CD14-positive monocyte (primary cell): ENCODE measurements around the gene HAND1. TPM values are rescaled to one million over a fixed set of nuclear protein-coding genes. Genes with fewer than 3 reads are reported as not detected.

Experiments used
- DNase-seq, 3 donors: peaks; one replicate each; pipeline ENCODE4 v3.0.0-alpha.2; 2011 to 2022
- H2AFZ ChIP-seq: 2 replicates; pipeline ENCODE4 v1.6.0; 2012; ENCODE audit warnings: mild to moderate bottlenecking, low read depth, low read length, inconsistent platforms; ENCODE audit not compliant: insufficient read depth, poor library complexity, severe bottlenecking
- H3K27ac ChIP-seq, 2 donors: 1 replicate in 1 of 2; 2 replicates in 1 of 2; pipeline ENCODE4 v1.5.1; 2012 to 2013; ENCODE audit warnings: low read length in 2 of 2, control low read depth in 1 of 2, inconsistent platforms in 1 of 2, low read depth in 1 of 2, mild to moderate bottlenecking in 1 of 2
- H3K27me3 ChIP-seq, 2 donors: one replicate each; pipeline versions ENCODE4 v1.6.0 to v1.6.1; 2011 to 2013; ENCODE audit warnings: low read length in 2 of 2; ENCODE audit not compliant: control insufficient read depth in 2 of 2, insufficient read depth in 2 of 2
- H3K36me3 ChIP-seq, 2 donors: replicated peaks in 1 of 2; 1 replicate in 1 of 2; 2 replicates in 1 of 2; pipeline versions ENCODE4 v1.5.1 to v1.6.1; 2012 to 2013; ENCODE audit warnings: low read length in 2 of 2, control low read depth in 1 of 2, inconsistent platforms in 1 of 2, mild to moderate bottlenecking in 1 of 2; ENCODE audit not compliant: insufficient read depth in 2 of 2, control insufficient read depth in 1 of 2
- H3K4me1 ChIP-seq, 2 donors: 1 replicate in 1 of 2; 2 replicates in 1 of 2; pipeline versions ENCODE4 v1.5.1 to v1.6.1; 2012 to 2013; ENCODE audit warnings: low read length in 2 of 2, control low read depth in 1 of 2, inconsistent platforms in 1 of 2, mild to moderate bottlenecking in 1 of 2, moderate library complexity in 1 of 2; ENCODE audit not compliant: insufficient read depth in 2 of 2, control insufficient read depth in 1 of 2
- H3K4me2 ChIP-seq: replicated peaks from 2 replicates; pipeline ENCODE3; 2012; ENCODE audit warnings: low read length, moderate library complexity, mild to moderate bottlenecking; ENCODE audit not compliant: poor library complexity, severe bottlenecking; ENCODE audit errors: extremely low read depth
- H3K4me3 ChIP-seq, 3 experiments: fragments of 200-600 bp in 1 of 3; sonication (generic) in 1 of 3; replicated peaks in 1 of 3; 1 replicate in 2 of 3; 2 replicates in 1 of 3; pipeline ENCODE4 v1.5.1; 2011 to 2013; ENCODE audit warnings: low read length in 3 of 3, mild to moderate bottlenecking in 3 of 3, control low read depth in 2 of 3, low read depth in 2 of 3, inconsistent platforms in 1 of 3, moderate library complexity in 1 of 3
- H3K79me2 ChIP-seq: 2 replicates; pipeline ENCODE4 v1.6.0; 2012; ENCODE audit warnings: mild to moderate bottlenecking, control low read depth, inconsistent platforms, low read length, moderate library complexity; ENCODE audit not compliant: insufficient read depth
- H3K9ac ChIP-seq: 2 replicates; pipeline ENCODE4 v1.6.0; 2017; ENCODE audit warnings: low read length, mild to moderate bottlenecking; ENCODE audit not compliant: insufficient read depth, poor library complexity, severe bottlenecking
- H3K9me3 ChIP-seq, 2 donors: replicated peaks in 1 of 2; 1 replicate in 1 of 2; 2 replicates in 1 of 2; pipeline versions ENCODE4 v1.5.1 to v1.6.1; 2012 to 2013; ENCODE audit warnings: low read length in 2 of 2, control low read depth in 1 of 2; ENCODE audit not compliant: control insufficient read depth in 1 of 2, insufficient read depth in 1 of 2
- H4K20me1 ChIP-seq: 2 replicates; pipeline ENCODE4 v1.6.0; 2012; ENCODE audit warnings: mild to moderate bottlenecking, low read length, control low read depth, moderate library complexity; ENCODE audit not compliant: insufficient read depth
- H3K27ac Mint-ChIP-seq, 7 donors: one replicate each; pipeline ENCODE4 v1.8.0; 2020; ENCODE audit warnings: mild to moderate bottlenecking in 7 of 7, mixed read lengths in 7 of 7, moderate library complexity in 6 of 7, inconsistent platforms in 2 of 7
- H3K27me3 Mint-ChIP-seq, 3 donors: one replicate each; pipeline ENCODE4 v1.8.0; 2021 to 2022; ENCODE audit warnings: low read depth in 3 of 3, mild to moderate bottlenecking in 3 of 3, mixed read lengths in 3 of 3, moderate library complexity in 3 of 3, inconsistent platforms in 1 of 3
- H3K36me3 Mint-ChIP-seq, 2 donors: one replicate each; pipeline ENCODE4 v1.8.0; 2020; ENCODE audit warnings: mixed read lengths in 2 of 2, inconsistent platforms in 1 of 2, mild to moderate bottlenecking in 1 of 2
- H3K4me1 Mint-ChIP-seq: one replicate; pipeline ENCODE4 v1.8.0; 2020; ENCODE audit warnings: mild to moderate bottlenecking, mixed read lengths
- H3K4me3 Mint-ChIP-seq, 2 donors: one replicate each; pipeline ENCODE4 v1.8.0; 2020; ENCODE audit warnings: mild to moderate bottlenecking in 2 of 2, mixed read lengths in 2 of 2, moderate library complexity in 1 of 2
- H3K9me3 Mint-ChIP-seq, 7 donors: one replicate each; pipeline ENCODE4 v1.8.0; 2020 to 2022; ENCODE audit warnings: mixed read lengths in 7 of 7, mild to moderate bottlenecking in 6 of 7, moderate library complexity in 6 of 7, inconsistent platforms in 2 of 7
- WGBS: methylation state at CpG from one replicate; pipeline ENCODE4 v1.1.5; 2013; ENCODE audit warnings: missing lambda C conversion rate; ENCODE audit not compliant: insufficient coverage; 5-methylcytosine and 5-hydroxymethylcytosine counted together
- intact Hi-C, 2 donors: fragments of 100-400 bp; cut with micrococcal nuclease; formaldehyde crosslinking; loops; one replicate each; pipeline versions ENCODE4 v1.15.0 to v1.15.1; 2023
- polyA plus RNA-seq, 3 donors: library from polyadenylated mRNA; depleted of rRNA in 1 of 3; unstranded in 2 of 3; stranded (reverse) in 1 of 3; fragments of 300-500 nt in 2 of 3; fragments of >200 nt in 1 of 3; fragmentation: Illumina TruSeq in 2 of 3; gene quantifications; 1 replicate in 2 of 3; 2 replicates in 1 of 3; pipeline ENCODE4 v1.2.3, GENCODE V29; 2012 to 2021
- TF ChIP-seq, protein P1 (sequence below): fragments of 200-600 bp; IDR thresholded peaks from one replicate; pipeline ENCODE4 v1.8.0; 2022; ENCODE audit warnings: antibody characterized with exemption, mild to moderate bottlenecking

Gene HAND1
- polyA plus RNA-seq, 3 donors = not detected

DNA sequence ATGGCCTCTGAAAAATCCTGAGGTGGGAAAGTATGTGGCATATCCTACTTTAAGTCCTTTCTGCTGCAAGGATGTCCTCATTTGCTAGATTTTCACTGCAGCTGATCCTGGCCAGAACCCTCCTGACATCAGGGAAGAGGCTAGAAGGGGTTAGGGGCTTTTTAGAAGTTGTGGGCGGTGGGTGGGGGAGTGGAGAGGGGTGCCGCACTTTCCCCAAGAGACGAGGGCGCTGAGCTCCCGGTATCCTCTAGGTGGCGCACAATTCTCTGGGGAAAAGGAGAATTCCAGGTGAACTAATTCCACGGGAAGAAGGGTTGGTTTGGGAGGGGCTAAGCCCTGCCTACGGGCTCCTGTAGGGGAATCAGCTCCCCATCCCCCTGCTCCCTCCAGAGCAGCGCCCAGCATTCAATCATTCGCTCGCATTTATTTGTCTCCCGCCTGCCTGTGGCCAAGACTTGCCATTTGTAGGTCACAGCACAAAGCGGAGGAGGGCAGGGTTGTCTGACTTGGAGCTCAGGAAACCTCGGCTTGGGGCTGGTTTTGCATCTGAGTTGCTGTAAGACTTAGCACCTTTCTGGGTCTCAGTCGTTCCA lies 42.9 kb upstream of the HAND1 start:
- intact Hi-C loops = loop anchor here in 1 of 2 donors (10.0 kb wide), 1 partner anchor 84 kb away; no protein-coding TSS in a partner anchor
- no peaks in the 10 kb centered on the region for H3K4me1 ChIP-seq
- H3K36me3 Mint-ChIP-seq = no peaks in the 10 kb centered on the region
- no peaks in the 10 kb centered on the region for H3K79me2 ChIP-seq
- peaks cover 0 to 1% (median 0%) of the 10 kb centered on the region in 7 donors for H3K9me3 Mint-ChIP-seq
- H3K27me3 ChIP-seq = peaks cover 0 to 11% of the 10 kb centered on the region in 2 donors
- DNase-seq = peak in 1 of 3 donors; percentile 11
- H3K27me3 Mint-ChIP-seq = peaks cover 19 to 32% (median 23%) of the 10 kb centered on the region in 3 donors
- no peak overlapping the region for H3K4me3 Mint-ChIP-seq
- H3K4me3 ChIP-seq = no peak overlapping the region
- peaks cover 3% of the 10 kb centered on the region for H3K4me1 Mint-ChIP-seq
- no peak overlapping the region for H2AFZ ChIP-seq
- WGBS = 8% methylated on average over 11 of the region's 15 CpGs
- no peak overlapping the region for H3K9ac ChIP-seq
- TF ChIP-seq, protein P1, sequence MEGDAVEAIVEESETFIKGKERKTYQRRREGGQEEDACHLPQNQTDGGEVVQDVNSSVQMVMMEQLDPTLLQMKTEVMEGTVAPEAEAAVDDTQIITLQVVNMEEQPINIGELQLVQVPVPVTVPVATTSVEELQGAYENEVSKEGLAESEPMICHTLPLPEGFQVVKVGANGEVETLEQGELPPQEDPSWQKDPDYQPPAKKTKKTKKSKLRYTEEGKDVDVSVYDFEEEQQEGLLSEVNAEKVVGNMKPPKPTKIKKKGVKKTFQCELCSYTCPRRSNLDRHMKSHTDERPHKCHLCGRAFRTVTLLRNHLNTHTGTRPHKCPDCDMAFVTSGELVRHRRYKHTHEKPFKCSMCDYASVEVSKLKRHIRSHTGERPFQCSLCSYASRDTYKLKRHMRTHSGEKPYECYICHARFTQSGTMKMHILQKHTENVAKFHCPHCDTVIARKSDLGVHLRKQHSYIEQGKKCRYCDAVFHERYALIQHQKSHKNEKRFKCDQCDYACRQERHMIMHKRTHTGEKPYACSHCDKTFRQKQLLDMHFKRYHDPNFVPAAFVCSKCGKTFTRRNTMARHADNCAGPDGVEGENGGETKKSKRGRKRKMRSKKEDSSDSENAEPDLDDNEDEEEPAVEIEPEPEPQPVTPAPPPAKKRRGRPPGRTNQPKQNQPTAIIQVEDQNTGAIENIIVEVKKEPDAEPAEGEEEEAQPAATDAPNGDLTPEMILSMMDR = peak; percentile 83
- H3K4me2 ChIP-seq = no peak overlapping the region
- no peaks in the 10 kb centered on the region for H3K36me3 ChIP-seq
- no peaks in the 10 kb centered on the region for H4K20me1 ChIP-seq
- no peaks in the 10 kb centered on the region for H3K9me3 ChIP-seq
- no peak overlapping the region for H3K27ac Mint-ChIP-seq
- H3K27ac ChIP-seq = no peak overlapping the region

DNA sequence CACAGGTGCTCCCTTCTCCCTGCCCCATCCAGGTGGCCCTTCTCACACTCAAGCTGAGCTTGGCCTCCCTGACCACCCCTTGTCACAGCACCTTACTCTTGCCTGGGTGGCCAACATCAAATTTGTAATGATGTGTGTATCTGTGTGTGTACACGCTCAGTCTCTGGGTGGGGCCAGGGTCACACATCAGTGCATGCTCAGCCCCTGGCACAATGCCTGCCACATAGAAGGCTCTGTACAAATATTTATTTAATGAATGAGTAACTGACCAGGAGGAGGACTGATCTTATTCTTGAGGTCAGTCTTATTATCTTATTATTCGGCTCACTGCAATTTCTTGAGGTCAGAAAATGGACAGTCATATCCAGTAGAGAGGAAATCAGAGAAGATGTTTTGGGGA lies 41.3 kb upstream of the HAND1 start:
- H3K9me3 ChIP-seq = no peaks in the 10 kb centered on the region
- no peaks in the 10 kb centered on the region for H3K79me2 ChIP-seq
- TF ChIP-seq, protein P1 = no peak
- no peaks in the 10 kb centered on the region for H4K20me1 ChIP-seq
- 93% methylated on average over 1 of the region's 2 CpGs for WGBS
- no peak overlapping the region for H3K9ac ChIP-seq
- Mint-ChIP-seq H3K4me1 (peaks cover 3% of the 10 kb centered on the region), H3K27me3 (peaks cover 19 to 34% (median 20%) of the 10 kb centered on the region in 3 donors), H3K4me3 (peak overlapping the region in 1 of 2 donors; percentile 13), H3K27ac (no peak overlapping the region), H3K9me3 (peaks cover 0 to 1% (median 0%) of the 10 kb centered on the region in 7 donors), H3K36me3 (no peaks in the 10 kb centered on the region)
- no peak overlapping the region for H3K4me3 ChIP-seq
- DNase-seq = no peak
- no peak overlapping the region for H3K4me2 ChIP-seq
- H3K27me3 ChIP-seq = peaks cover 0 to 11% of the 10 kb centered on the region in 2 donors
- intact Hi-C loops = no loop called here
- no peaks in the 10 kb centered on the region for H3K36me3 ChIP-seq
- H3K4me1 ChIP-seq = no peaks in the 10 kb centered on the region
- no peak overlapping the region for H3K27ac ChIP-seq
- H2AFZ ChIP-seq = no peak overlapping the region
